Esophagus muscularis mucosa (tissue), 4 donors: ENCODE data around the gene MARK3. TPM values are rescaled to one million over a fixed set of nuclear protein-coding genes. Genes with fewer than 3 reads are reported as not detected.

ENCODE experiments used
- DNase-seq: peaks from one replicate; pipeline ENCODE4 v3.0.0-alpha.2; 2017; ENCODE audit errors: extremely low spot score
- H3K27ac ChIP-seq, 4 donors: fragments of 200-600 bp; sonication (generic); replicated peaks in 1 of 4; 1 replicate in 3 of 4; 2 replicates in 1 of 4; pipeline ENCODE4 v1.5.1; 2016 to 2019; ENCODE audit warnings: mild to moderate bottlenecking in 1 of 4
- H3K27me3 ChIP-seq, 4 donors: fragments of 200-600 bp; sonication (generic); one replicate each; pipeline versions ENCODE4 v1.5.1 to v1.6.0; 2016 to 2019
- H3K36me3 ChIP-seq, 4 donors: fragments of 200-600 bp; sonication (generic); one replicate each; pipeline ENCODE4 v1.5.1; 2016 to 2019
- H3K4me1 ChIP-seq, 4 donors: fragments of 200-600 bp; sonication (generic); one replicate each; pipeline ENCODE4 v1.5.1; 2016 to 2019
- H3K4me3 ChIP-seq, 4 donors: fragments of 200-600 bp; sonication (generic); 1 replicate in 2 of 4; 2 replicates in 2 of 4; pipeline ENCODE4 v1.5.1; 2016 to 2019; ENCODE audit warnings: mild to moderate bottlenecking in 4 of 4, moderate library complexity in 1 of 4
- H3K9me3 ChIP-seq, 4 donors: fragments of 200-600 bp; sonication (generic); 1 replicate in 3 of 4; 2 replicates in 1 of 4; pipeline ENCODE4 v1.5.1; 2016 to 2019
- CTCF ChIP-seq, 3 experiments: fragments of 200-600 bp in 2 of 3; fragments of 450-650 bp in 1 of 3; sonication (generic) in 2 of 3; IDR thresholded peaks; one replicate each; pipeline ENCODE4 v1.5.1; 2017 to 2019; ENCODE audit warnings: antibody characterized with exemption in 3 of 3, mild to moderate bottlenecking in 2 of 3, moderate library complexity in 1 of 3
- EP300 ChIP-seq: sonication (generic); formaldehyde crosslinking; IDR thresholded peaks from one replicate; pipeline ENCODE4 v1.6.1; 2017; ENCODE audit warnings: antibody characterized with exemption
- POLR2A ChIP-seq: fragments of 450-650 bp; IDR thresholded peaks from one replicate; pipeline ENCODE4 v1.6.1; 2017; ENCODE audit warnings: antibody characterized with exemption, moderate library complexity, mild to moderate bottlenecking, low read depth
- POLR2AphosphoS5 ChIP-seq, 2 donors: sonication (generic); formaldehyde crosslinking; IDR thresholded peaks; one replicate each; pipeline ENCODE4 v1.6.1; 2017; ENCODE audit warnings: antibody characterized with exemption in 2 of 2
- WGBS: methylation state at CpG from one replicate; pipeline ENCODE4 v1.1.5; 2018; 5-methylcytosine and 5-hydroxymethylcytosine counted together
- intact Hi-C: fragments of 100-400 bp; cut with DNase I; formaldehyde crosslinking; loops from one replicate; pipeline ENCODE4 v1.15.1; 2023
- total RNA-seq, 4 donors: library from RNA; depleted of rRNA; stranded (reverse); fragments of >200 nt; gene quantifications; one replicate each; pipeline versions ENCODE4 v1.1.0 to v1.2.1, GENCODE V29; 2016

Gene MARK3
- total RNA-seq, 4 donors from 2014 or later, result 57.4 to 78.1 (median 68.1) TPM

DNA sequence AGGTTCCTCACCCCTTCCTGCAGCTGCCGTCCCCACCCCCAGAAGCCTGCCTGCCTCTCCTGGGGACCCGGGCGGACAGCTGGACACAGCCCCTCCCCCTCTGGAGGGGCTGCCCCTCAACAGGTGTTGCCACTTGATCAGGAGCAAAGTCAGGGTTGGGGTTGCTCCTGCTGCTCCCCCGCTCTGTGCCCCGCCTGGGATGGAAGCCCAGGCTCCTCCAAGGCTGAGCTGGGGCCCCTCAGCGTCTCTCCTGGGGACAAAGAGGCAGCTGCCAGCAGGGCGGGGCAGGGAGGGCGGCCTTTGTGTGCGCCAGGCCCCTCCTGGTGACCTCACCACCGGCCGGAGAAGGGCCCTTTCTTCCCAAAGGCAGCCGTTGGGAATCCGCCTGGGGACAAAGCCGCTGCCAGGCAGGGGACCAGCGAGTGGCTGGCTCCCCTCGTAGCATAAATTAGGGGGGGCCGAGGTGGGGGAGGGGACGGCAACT lies 157.4 kb downstream of the MARK3 start:
- no peak for DNase-seq

GRCh38 chr14:103543140-103543539 lies 157.9 kb downstream of the MARK3 start:
- no peak for DNase-seq
- peak overlapping the region in 2 of 4 donors; percentile 4 to 34 for H3K4me3 ChIP-seq
- H3K27ac ChIP-seq, result peak overlapping the region; percentile 93 to 97 (median 94)

More for the DNA sequence above, 157.4 kb downstream of the MARK3 start:
- no peaks in the 10 kb centered on the region for H3K27me3 ChIP-seq
- H3K27ac ChIP-seq, result peak overlapping the region; percentile 93 to 97 (median 94)
- H3K4me3 ChIP-seq, result peak overlapping the region in 3 of 4 donors; percentile 2 to 34 (median 4)
- no peaks in the 10 kb centered on the region for H3K36me3 ChIP-seq
- H3K9me3 ChIP-seq, result no peaks in the 10 kb centered on the region
- intact Hi-C loops, result no loop called here
- TF ChIP-seq POLR2A (no peak), POLR2AphosphoS5 (IDR thresholded peaks at IDR 0.05) (peak; percentile 15 to 21)
- H3K4me1 ChIP-seq, result peaks cover 74 to 100% (median 99%) of the 10 kb centered on the region in 4 donors
- WGBS, result 21% methylated on average over 6 of the region's 18 CpGs

DNA sequence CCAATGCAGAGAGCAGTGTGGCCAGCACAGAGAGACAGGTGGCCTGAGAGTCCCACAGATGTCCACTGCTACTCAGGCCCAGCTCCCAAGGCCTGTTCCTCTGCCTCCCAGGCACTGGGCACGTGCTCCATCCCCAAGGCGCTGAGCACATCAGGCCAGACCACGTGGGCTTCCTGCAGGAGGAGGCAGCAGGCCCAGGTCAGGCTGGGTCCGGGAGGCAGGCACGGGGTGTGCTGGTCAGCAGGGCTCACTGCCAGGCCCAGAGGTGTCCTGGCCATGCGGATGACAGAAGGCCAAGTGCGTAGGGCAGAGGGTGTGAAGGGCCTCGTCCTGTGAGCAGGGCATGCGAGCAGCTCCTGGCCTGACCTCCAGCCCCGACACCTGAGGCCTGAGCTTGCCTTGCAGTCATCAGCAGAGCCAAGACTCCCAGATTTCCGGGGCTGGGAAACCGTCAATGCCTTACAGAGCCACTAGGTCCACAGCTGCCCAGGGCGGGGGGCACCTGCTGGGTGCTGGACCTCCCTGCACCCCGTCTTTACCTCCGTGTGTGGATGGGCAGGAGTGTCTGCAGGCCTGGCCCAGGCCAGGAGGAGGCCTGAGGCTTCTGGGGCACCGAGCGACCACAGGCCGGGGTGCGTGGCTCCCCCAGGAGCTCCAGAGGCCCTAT lies 158.6 kb downstream of the MARK3 start:
- peak overlapping the region in 1 of 4 donors; percentile 12 for H3K4me3 ChIP-seq
- H3K36me3 ChIP-seq, result no peaks in the 10 kb centered on the region
- intact Hi-C loops, result no loop called here
- H3K4me1 ChIP-seq, result peaks cover 69 to 100% (median 98%) of the 10 kb centered on the region in 4 donors
- no peaks in the 10 kb centered on the region for H3K27me3 ChIP-seq
- H3K9me3 ChIP-seq, result no peaks in the 10 kb centered on the region
- DNase-seq, result no peak
- 30% methylated on average over 6 of the region's 19 CpGs for whole genome bisulfite sequencing
- H3K27ac ChIP-seq, result peak overlapping the region; percentile 93 to 97 (median 94)
- TF ChIP-seq EP300 (no peak), POLR2AphosphoS5 (IDR thresholded peaks at IDR 0.05) (peak; percentile 67 to 85), CTCF (IDR thresholded peaks at IDR 0.05) (no peak), POLR2A (no peak)

More at GRCh38 chr14:103543140-103543539, 157.9 kb downstream of the MARK3 start:
- peaks cover 74 to 100% (median 98%) of the 10 kb centered on the region in 4 donors for H3K4me1 ChIP-seq
- 54% methylated on average over 3 of the region's 10 CpGs for whole genome bisulfite sequencing
- no peaks in the 10 kb centered on the region for H3K36me3 ChIP-seq
- H3K27me3 ChIP-seq, result no peaks in the 10 kb centered on the region
- H3K9me3 ChIP-seq, result no peaks in the 10 kb centered on the region
- intact Hi-C loops, result no loop called here
- TF ChIP-seq CTCF (IDR thresholded peaks at IDR 0.05) (no peak), POLR2AphosphoS5 (IDR thresholded peaks at IDR 0.05) (no peak), EP300 (no peak), POLR2A (no peak)

DNA sequence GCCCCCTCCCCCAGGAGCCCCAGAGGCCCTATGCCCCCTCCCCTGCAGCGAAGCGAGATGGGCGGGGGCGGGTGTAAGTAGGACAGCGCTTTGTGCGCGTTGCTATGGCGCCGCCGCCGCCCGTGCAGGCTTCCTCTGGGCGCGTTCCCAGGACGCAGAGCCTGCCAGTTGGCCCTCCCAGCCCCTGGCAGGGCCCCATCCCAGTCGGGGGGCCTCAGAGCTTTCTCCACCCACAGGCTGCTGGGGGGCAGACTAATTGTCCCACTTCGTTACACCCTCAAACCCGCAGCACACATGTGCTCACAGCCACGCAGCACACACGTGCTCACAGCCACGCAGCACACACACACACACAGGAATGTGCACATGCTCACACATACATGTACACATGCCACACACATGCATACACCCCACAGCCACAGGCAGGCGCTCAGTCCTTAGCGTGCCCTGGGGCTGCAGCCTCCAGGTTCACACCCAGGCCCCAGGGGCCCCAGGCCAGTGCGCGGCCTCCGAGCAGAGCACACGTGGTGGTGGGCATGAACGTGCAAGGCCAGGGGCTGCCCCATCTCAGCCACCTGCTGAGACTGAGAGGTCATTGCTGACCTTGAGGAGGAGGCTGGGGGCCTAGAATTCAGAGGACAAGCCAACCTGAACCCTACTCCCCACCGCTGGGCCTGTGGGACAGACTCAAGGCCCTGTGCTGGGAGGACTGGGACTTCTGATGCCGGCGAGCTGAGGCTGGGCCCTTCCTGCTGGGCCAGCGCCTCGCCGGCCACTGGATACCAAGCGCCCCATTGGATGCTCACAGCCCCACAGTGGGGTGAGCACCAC lies 159.4 kb downstream of the MARK3 start:
- Histone ChIP-seq H3K36me3 (no peaks in the 10 kb centered on the region), H3K4me1 (peaks cover 69 to 100% (median 98%) of the 10 kb centered on the region in 4 donors), H3K9me3 (no peaks in the 10 kb centered on the region), H3K27ac (peak overlapping the region; percentile 93 to 97 (median 94)), H3K27me3 (peaks cover 0 to 2% (median 0%) of the 10 kb centered on the region in 4 donors), H3K4me3 (peak overlapping the region in 1 of 4 donors; percentile 12)
- TF ChIP-seq EP300, result no peak
- peak; percentile 45 to 60 for TF ChIP-seq POLR2AphosphoS5 (IDR thresholded peaks at IDR 0.05)
- no peak for DNase-seq
- WGBS, result 37% methylated on average over 2 of the region's 35 CpGs
- intact Hi-C loops, result no loop called here

DNA sequence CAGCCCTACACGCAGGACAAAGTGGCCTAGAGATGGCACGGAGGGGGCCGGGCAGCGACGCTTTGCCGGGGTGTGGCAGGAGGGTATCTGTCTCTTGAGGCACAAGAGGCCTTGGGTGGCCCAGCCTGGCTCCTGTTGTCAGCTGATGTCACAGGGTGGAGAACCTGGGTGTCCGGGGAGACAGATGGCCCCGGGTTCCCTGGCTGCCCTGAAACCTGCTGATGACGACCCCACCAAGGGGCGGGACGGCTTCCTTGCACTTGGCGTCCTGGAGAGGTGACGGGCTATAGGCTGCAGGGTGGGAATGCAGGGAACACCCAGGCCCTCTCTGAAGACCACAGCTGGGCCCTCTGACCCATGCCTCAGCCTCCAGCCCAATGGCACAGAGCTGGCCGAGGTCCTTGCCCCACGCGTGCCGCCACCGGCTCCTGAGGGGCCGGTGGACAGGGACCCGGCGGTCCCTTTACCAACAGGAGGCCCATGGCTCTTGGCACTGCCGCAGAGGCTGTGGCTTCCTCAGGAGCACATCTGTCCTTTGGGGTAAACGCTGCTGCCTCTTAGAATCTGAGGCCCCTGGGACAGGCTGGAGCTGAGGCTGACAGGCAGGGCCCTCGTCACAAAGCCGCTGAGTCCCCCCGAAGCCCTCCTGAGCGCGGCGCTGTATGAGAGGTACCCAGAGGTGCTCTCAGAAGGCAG lies 160.2 kb downstream of the MARK3 start:
- no peak for TF ChIP-seq EP300
- TF ChIP-seq POLR2AphosphoS5 (IDR thresholded peaks at IDR 0.05), result no peak
- no peak for TF ChIP-seq CTCF (IDR thresholded peaks at IDR 0.05)
- TF ChIP-seq POLR2A, result no peak
- no peak for DNase-seq
- H3K4me1 ChIP-seq, result peaks cover 72 to 100% (median 98%) of the 10 kb centered on the region in 4 donors
- H3K27ac ChIP-seq, result peak overlapping the region; percentile 93 to 97 (median 94)
- no peaks in the 10 kb centered on the region for H3K9me3 ChIP-seq
- intact Hi-C loops, result no loop called here
- peaks cover 0 to 2% (median 0%) of the 10 kb centered on the region in 4 donors for H3K27me3 ChIP-seq
- no peak overlapping the region for H3K4me3 ChIP-seq
- WGBS, result 92% methylated on average over 15 of the region's 29 CpGs
- H3K36me3 ChIP-seq, result no peaks in the 10 kb centered on the region
